GM21526 (cell line): ENCODE results near the gene OR51B6.
A peak's percentile ranks its signal among the peaks of the same experiment; 100 is the strongest.
"Not testable (repeated sequence)": the region's sequence is repeated elsewhere in the genome, so short reads cannot be mapped to it uniquely, and the experiment has no call there.

Experiments
- ATAC-seq: cut with Tn5 transposase; IDR thresholded peaks from one replicate; pipeline ENCODE4 v1.9.1; 2021; ENCODE audit warnings: moderate library complexity; ENCODE audit not compliant: unreplicated experiment, low FRiP score

The OR51B6 gene

DNA sequence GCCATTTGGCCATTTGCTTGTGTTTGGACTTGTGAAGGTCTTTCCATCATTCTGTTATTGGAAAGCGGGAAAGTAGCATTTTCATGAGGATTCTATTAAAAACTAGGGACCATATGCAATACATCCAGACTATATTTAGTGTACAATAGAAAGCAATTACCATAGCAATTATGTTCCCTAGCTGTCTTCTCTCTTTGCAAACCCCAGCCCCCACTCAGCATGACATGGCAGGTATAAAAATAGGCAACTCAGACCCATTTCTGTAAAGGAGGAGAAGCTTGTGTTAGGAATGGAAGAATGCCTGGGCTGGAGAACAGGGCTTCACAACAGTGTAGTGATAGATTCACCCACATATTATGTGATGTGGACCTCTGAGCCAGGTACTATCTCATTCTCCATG lies 12.4 kb downstream of the OR51B6 start:
- ATAC-seq, result no peak

GRCh38 chr11:5364214-5364613 lies 12.9 kb downstream of the OR51B6 start:
- ATAC-seq, result no peak

GRCh38 chr11:5366365-5366764 lies 15.1 kb downstream of the OR51B6 start:
- not testable (repeated sequence) for ATAC-seq

DNA sequence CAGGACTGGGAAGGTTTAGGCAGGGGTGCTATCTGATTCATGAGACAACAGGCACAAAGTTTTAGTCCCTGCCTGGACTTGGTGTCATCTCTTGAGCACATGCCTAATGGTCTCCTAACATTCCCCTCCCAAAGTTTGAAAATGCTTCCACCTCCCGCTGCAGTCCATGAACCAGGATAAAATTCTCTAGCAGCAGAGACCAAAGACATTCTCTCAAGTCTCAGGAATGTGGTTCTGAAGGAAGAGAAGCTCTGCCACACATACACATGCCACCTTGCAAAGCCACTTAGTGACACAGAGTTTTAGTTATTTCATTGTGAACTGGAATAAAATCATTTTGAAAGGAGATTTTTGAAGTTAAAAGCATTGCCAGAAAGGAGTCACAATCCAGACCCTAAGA lies 15.5 kb downstream of the OR51B6 start:
- no peak for ATAC-seq

DNA sequence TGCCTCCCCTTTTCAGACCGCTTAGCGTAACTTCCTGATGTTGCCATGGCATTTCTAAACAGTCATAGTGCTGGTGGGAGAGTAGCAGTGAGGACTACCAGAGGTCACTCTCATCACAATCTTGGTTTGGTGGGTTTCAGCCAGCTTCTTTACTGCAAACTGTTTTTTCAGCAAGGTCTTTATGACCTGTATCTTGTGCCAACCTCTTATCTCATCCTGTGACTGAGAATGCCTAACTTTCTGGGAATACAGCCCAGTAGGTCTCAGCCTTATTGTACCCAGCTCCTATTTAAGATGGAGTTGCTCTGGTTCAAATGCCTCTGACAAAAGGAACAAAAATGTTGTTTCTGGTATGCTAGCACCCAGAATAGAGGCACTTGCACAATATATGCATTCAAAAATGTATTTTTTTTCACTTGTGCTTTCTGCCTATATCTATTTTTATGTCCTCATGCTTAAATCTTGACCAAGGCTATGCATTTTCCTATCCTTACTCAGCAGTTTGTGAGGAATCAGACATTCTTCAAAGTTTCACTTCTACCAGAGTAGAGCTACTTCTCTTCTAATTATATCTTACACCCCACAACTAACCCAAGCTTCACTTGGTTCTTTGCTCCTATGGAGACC lies 16.3 kb downstream of the OR51B6 start:
- ATAC-seq, result no peak

DNA sequence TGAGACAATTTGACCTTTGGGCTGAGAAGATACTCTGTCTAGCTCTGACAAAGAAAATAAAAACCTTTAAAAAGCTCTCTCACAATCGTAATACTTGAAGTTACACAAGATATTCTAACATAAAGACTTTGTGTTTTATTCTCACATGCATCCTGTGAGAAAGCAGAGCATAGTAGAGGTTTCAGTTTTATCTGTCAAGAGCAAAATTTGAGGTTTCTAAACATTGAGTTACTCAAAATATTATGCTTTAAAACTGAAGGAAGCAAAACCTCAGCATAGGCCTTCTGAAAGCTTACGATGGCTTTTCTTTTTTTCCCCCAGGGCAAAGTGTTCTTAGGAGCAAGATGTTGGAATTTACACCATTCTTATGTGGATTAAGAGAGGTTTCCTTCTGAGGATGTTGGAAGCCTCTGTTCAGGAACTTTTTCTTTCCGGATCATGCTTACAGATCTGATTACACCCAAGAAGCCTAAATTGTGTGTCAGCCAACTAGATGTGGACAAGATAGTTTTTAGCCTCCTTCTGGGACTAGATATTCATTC lies 17.3 kb downstream of the OR51B6 start:
- no peak for ATAC-seq

DNA sequence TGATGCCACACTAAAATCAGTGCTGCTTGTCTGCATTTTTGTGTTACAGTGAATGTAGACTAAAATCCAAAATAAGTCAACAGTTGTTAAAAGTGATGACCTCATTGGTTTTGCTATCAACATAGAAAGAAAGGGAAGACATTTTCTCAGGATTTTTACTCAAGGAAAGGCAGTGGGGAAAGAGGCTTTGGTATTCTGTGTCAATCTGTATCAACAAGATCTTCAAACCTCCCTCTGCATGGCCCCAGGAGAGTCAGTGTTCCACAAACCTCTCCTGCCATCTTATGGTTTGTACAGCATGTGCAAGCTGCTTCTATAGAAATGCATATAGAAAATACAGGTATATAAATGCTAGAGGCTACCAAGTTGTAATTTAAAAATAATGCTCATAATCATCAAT lies 18.5 kb downstream of the OR51B6 start:
- ATAC-seq, result no peak

DNA sequence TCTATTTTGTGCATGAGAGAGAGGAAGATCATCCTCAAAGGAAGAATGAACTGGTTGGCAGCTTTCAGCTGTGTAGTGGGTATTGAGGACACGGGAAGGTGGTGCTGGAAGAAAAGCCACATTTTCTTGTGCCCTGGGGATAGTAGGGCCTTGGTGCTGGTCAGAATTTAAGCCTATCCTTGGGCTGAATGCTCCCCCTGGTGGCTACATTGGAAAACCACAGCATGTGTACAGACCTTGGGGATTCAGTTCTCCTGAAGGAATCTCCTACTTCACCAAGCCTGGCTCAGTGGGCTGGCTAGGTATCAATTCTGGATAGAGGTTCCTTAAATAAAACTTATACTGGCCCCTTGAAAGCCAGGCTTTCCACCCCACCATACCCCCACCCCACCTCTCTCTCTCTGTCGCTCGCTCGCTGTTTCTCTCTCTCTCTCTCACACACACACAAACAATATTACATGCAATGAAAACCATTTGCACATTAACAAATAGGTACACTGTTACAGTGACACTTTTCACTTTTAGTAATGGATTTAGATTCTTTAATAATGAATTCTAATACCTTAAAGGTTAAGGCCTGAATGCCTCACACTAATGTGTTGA lies 29.5 kb downstream of the OR51B6 start:
- ATAC-seq, result peak; percentile 91

- no peak for ATAC-seq
Observed at GRCh38 chr11:5383576-5383975, 32.3 kb downstream of the OR51B6 start, which contains the start of gene OR51M1. OR51M1 (plus strand) TSS chr11:5383812; CDS start chr11:5389399, 5,587 bp downstream.

GRCh38 chr11:5384335-5384734 lies 33.0 kb downstream of the OR51B6 start:
- no peak for ATAC-seq

GRCh38 chr11:5390210-5390609 lies 38.9 kb downstream of the OR51B6 start:
- no peak for ATAC-seq

DNA sequence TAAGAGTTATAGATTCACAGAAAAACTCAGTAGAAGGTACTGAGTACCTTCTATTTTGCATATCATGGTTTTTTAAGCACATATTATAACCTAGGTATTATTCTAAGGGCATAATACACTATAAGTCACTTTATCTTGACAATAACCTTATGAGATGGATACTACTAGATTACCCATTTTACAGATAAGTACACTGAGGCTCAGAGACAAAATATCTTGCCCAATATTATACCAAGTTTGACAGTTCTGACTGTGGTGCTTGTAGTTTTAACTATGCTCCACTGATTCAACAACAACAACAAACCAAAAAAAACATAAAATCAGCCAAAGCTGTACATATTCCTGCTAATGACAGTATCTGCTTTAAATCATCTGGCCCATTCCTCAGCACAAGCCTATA lies 42.8 kb downstream of the OR51B6 start:
- no peak for ATAC-seq

GRCh38 chr11:5398936-5399335 lies 47.6 kb downstream of the OR51B6 start:
- no peak for ATAC-seq
